ENCODE results near the gene THAP7.
A peak's percentile ranks its signal among the peaks of the same experiment; 100 is the strongest.

Gene THAP7

GRCh38 chr22:21031545-21032036 lies 29.7 kb upstream of the THAP7 start:
- DNase-seq (ENCODE audit: low spot score): no peak

- DNase-seq (ENCODE audit: low spot score): no peak
Observed at GRCh38 chr22:21030621-21031544, 29.0 kb upstream of the THAP7 start.

GRCh38 chr22:21030032-21030431 lies 28.1 kb upstream of the THAP7 start:
- no peak for DNase-seq (ENCODE audit: low spot score)

DNA sequence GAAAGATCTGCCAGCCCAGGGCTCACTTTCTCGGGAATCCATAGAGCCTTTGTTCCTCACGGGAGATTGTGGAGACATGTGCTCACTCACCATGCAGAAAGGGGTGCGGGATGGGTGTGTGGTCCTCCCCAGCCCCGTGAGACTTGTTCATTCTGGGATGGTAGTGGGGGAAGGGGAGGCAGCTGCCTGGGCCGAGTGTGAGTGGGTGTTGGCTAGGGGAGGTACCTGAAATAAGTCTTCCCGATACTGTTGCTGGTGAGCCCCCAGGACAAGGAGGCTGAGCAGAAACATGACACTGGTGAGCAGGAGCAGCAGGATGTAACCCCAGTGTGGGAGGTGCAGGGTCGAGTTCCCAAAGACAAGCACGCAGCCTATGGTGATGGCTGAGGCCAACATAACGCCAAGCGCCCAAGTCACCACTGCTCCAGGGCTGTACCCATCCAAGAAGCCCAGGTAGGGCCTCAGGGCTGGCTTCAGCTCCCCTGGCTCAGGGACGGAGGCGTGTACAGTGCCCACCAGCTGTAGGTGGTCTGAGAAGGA lies 27.6 kb upstream of the THAP7 start:
- DNase-seq (ENCODE audit: low spot score): no peak

- DNase-seq (ENCODE audit: low spot score): no peak
Observed at GRCh38 chr22:21028277-21029251, 26.6 kb upstream of the THAP7 start.

GRCh38 chr22:21026783-21027692 lies 25.1 kb upstream of the THAP7 start:
- DNase-seq (ENCODE audit: low spot score): no peak

DNA sequence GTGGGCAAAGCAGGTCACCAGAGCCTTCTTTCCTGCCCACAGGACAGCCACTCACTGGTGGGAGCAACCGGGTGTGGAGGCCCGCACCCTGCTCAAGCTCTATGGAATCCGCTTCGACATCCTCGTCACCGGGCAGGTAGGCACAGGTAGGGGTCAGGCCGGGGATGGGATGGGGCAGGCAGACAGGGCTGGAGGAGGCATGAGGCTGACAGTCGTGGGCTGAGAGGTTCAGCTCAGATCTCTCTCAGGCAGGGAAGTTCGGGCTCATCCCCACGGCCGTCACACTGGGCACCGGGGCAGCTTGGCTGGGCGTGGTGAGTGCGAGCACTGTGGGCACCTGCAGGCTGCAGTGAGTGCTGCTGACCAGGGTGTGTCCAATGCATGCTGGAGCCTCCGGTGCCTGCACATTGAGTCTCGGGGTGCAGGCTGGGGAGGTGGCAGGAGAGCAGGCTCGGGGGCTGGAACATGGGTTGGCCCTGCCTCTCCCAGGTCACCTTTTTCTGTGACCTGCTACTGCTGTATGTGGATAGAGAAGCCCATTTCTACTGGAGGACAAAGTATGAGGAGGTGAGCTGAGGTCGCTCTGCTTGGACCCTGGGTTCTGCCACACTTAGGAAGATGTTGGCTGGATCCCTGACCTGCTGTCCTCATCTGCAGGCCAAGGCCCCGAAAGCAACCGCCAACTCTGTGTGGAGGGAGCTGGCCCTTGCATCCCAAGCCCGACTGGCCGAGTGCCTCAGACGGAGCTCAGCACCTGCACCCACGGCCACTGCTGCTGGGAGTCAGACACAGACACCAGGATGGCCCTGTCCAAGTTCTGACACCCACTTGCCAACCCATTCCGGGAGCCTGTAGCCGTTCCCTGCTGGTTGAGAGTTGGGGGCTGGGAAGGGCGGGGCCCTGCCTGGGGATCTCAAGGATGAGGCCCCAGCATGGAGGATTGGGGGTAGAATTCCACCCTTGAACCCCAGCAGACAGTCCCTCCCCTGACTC lies 24.1 kb upstream of the THAP7 start:
- DNase-seq (ENCODE audit: low spot score): no peak

GRCh38 chr22:21025266-21025665 lies 23.3 kb upstream of the THAP7 start:
- no peak for DNase-seq (ENCODE audit: low spot score)

DNA sequence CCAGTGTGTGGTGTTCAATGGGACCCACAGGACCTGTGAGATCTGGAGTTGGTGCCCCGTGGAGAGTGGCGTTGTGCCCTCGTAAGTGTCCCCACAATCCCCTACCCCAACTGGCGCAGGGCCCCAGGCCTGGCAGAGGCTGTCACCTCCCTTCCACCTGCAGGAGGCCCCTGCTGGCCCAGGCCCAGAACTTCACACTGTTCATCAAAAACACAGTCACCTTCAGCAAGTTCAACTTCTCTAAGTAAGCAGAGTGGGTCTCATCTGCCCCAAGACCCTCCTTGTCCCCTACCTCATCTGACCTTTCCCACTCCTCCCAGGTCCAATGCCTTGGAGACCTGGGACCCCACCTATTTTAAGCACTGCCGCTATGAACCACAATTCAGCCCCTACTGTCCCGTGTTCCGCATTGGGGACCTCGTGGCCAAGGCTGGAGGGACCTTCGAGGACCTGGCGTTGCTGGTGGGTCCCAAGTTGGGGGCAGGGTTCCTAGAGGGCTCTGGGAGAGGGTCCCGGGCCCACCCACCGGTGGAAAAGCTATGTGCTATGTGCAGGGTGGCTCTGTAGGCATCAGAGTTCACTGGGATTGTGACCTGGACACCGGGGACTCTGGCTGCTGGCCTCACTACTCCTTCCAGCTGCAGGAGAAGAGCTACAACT lies 21.2 kb upstream of the THAP7 start:
- no peak for DNase-seq (ENCODE audit: low spot score)

GRCh38 chr22:21022507-21022906 lies 20.6 kb upstream of the THAP7 start:
- no peak for DNase-seq (ENCODE audit: low spot score)

DNA sequence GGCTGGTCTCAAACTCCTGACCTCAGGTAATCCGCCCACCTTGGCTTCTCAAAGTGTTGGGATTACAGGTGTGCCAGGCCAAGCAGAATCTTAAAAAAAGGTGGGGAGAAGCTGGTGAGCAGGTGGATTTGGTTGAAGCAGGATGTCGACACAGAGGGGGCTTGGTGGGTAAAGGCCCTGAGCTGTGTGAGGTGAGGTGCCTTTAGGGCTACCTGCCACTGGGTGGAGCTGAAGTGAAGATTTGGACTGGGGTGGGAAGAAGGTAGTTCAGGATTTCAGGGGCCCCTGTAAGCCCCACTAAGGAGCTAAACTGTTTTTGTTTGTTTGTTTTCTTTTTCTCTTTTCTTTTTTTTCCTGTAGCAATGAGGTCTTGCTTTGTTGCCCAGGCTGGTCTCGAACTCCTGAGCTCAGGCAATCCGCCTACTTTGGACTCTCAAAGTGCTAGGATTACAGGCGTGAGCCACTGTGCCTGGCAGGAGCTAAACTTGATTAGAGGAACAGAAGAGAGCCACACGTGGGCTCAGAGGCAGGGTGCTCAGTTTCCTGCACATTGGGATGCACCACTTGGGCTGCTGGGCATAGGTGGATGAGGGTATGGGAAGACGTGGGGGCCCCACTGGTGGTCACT lies 19.0 kb upstream of the THAP7 start:
- DNase-seq (ENCODE audit: low spot score): no peak

DNA sequence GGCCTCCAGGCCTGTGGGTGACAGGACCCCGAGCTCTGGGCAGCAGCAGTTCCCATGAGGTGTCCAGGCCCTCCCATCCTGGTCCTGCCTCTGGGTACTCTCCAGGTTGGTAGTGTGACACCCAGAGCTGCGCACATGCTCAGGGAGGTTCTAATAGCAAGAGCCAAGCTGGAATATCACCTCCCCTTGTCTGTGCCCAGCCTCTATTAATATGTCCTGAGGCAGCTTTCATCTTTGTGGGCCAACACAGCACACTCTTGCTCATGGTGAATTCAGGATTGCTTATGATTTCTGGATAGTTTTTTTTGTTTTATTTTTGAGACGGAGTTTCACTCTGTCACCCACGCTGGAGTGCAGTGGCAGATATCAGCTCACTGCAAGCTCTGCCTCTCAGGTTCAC lies 16.4 kb upstream of the THAP7 start:
- no peak for DNase-seq (ENCODE audit: low spot score)

GRCh38 chr22:21016644-21017420 lies 14.9 kb upstream of the THAP7 start:
- DNase-seq (ENCODE audit: low spot score): no peak

DNA sequence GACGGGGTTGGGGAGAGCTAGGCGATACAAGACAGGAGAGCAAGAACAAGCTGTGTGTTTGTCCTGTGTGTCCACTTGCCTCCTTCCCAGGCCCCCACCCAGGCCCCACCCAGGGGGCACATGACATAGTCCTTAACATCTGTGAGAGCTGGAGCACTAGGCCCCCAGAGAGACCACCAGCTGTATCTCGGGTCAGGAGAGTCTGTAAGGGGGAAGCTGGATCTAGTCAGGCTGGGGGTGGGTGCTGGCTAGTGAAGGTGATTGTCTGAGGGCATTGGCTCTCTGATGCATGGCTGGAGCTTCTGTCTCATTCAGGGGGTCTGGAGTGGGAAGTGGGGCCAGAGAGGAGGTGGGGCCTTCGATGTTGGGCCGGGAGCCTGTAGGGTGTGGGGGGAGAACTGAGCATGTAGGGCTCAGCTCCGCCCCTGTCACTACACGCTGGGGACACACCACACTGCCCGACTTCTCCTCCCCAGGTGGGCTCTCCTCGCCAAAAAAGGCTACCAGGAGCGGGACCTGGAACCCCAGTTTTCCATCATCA lies 13.6 kb upstream of the THAP7 start:
- no peak for DNase-seq (ENCODE audit: low spot score)

DNA sequence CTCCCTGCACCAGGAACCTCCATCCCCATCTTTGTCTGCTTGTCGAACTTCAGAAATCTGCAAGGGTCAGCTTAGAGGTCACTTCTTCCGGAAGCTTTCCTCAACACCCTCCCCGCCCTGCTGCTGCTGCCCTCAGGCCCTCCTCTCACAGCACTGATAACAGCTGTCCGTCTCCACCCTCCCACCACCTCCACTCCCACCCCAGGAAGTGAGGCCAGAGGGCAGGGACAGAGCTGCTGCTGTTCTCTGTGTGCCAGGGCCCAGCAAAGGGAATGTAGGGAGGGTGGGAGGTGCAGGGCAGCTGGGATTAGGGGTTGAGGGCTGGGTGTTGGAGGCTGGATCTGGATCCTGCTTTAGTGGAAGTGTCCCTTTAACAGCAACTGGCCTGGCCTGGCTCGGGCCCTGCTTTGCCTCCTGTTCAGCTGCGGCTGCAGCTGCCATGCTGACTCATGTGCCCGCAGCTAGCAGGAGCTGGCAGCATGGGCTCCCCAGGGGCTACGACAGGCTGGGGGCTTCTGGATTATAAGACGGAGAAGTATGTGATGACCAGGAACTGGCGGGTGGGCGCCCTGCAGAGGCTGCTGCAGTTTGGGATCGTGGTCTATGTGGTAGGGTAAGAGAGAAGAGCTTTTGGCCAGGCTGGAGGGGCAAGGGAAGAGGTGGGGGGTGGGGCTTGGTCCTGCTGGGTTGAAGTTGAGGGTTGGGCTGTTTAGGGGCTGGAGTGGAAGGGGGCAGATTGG lies 13.0 kb upstream of the THAP7 start, which contains the start of gene P2RX6:
TSS of gene P2RX6 (plus strand) at position 440 of the 740 bp plus-strand sequence. CDS start at position 450, 10 bp downstream.
- no peak for DNase-seq (ENCODE audit: low spot score)

DNA sequence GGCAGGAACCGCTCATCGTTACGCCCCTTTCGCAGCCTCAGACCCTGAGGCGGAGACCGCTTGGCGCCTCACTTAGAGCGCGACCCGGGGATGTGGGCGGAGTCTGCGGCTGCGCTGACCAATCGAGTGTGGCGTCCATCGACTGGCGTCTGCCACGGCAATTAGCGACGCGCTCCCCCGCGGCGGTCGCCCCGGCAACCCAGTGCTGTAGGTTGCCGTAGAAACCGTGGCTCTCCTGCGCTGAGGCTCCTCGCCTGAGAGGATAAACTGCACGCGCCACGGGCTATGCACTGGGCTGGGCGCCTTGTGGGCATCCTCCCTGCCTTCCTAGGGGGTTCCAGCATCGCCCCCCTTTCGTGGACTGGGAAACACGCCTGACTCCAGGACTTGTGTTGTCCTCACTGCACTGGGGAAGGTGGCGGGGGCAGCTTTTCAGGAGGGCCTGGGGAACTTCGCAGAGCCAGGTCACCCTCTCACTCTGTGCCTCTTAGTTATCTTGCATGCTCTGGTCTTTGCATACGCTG lies 12.3 kb upstream of the THAP7 start:
- peak; percentile 66 for DNase-seq (ENCODE audit: low spot score)
